PC-9 (cell line): ENCODE measurements around the gene ZER1. TPM values are rescaled to one million over a fixed set of nuclear protein-coding genes. Genes with fewer than 3 reads are reported as not detected.

Experiments
- BruUV-seq: library from RNA; stranded (reverse); fragments of 400-500 nt; replicated peaks from 2 replicates; lab custom pipeline; 2021; lab: Mats Ljungman, UMichigan
- CTCF ChIA-PET: fragments of 300-600 bp; sonication (Branson Sonifier 250); formaldehyde crosslinking; loops from one replicate; lab custom pipeline; 2022; ENCODE audit warnings: antibody characterized with exemption; lab: Charles Lee
- POLR2A ChIA-PET: fragments of 300-600 bp; sonication (Branson Sonifier 250); formaldehyde crosslinking; loops from one replicate; lab custom pipeline; 2022; ENCODE audit warnings: antibody characterized with exemption; ENCODE audit not compliant: unreplicated experiment; lab: Charles Lee
- DNase-seq, 2 experiments: peaks; one replicate each; pipeline versions ENCODE4 v3.0.0 to v3.0.0-alpha.2; 2015 to 2022; ENCODE audit warnings: mixed read lengths in 1 of 2
- H2AFZ ChIP-seq: fragments of 200-600 bp; sonication (generic); 2 replicates; pipeline ENCODE4 v1.8.1; 2017; ENCODE audit warnings: antibody characterized with exemption
- H3F3A ChIP-seq: fragments of 200-600 bp; sonication (generic); 2 replicates; pipeline ENCODE4 v1.8.1; 2017; ENCODE audit warnings: antibody characterized with exemption, mild to moderate bottlenecking, low read depth; ENCODE audit not compliant: insufficient read depth
- H3K27ac ChIP-seq: fragments of 200-600 bp; sonication (generic); 2 replicates; pipeline ENCODE4 v1.6.1; 2016; ENCODE audit warnings: mixed run types
- H3K27me3 ChIP-seq: fragments of 200-600 bp; sonication (generic); 2 replicates; pipeline ENCODE4 v1.6.1; 2016; ENCODE audit warnings: low read depth, mixed run types; ENCODE audit not compliant: insufficient read depth
- H3K36me3 ChIP-seq: fragments of 200-600 bp; sonication (generic); 2 replicates; pipeline ENCODE4 v1.6.1; 2016; ENCODE audit warnings: low read depth, mixed run types
- H3K4me1 ChIP-seq: fragments of 200-600 bp; sonication (generic); replicated peaks from 2 replicates; pipeline ENCODE4 v1.6.1; 2016; ENCODE audit warnings: mixed run types; ENCODE audit not compliant: insufficient read depth
- H3K4me2 ChIP-seq: fragments of 200-600 bp; sonication (generic); 2 replicates; pipeline ENCODE4 v1.6.1; 2017; ENCODE audit warnings: mixed run types
- H3K4me3 ChIP-seq: fragments of 200-600 bp; sonication (generic); 2 replicates; pipeline ENCODE4 v1.6.1; 2016; ENCODE audit warnings: mixed run types
- H3K79me2 ChIP-seq: fragments of 200-600 bp; sonication (generic); 2 replicates; pipeline ENCODE4 v1.6.1; 2017; ENCODE audit warnings: low read depth, mixed run types
- H3K9me2 ChIP-seq: fragments of 200-600 bp; sonication (generic); 2 replicates; pipeline ENCODE4 v1.8.1; 2017; ENCODE audit warnings: mild to moderate bottlenecking; ENCODE audit not compliant: insufficient read depth
- H3K9me3 ChIP-seq: fragments of 200-600 bp; sonication (generic); 2 replicates; pipeline ENCODE4 v1.8.1; 2016; ENCODE audit warnings: low read depth; ENCODE audit not compliant: insufficient read depth
- H4K20me1 ChIP-seq: fragments of 200-600 bp; sonication (generic); 2 replicates; pipeline ENCODE4 v1.8.1; 2017; ENCODE audit not compliant: insufficient read depth
- CTCF ChIP-seq: fragments of 200-600 bp; sonication (generic); conservative IDR thresholded peaks from 2 replicates; pipeline ENCODE4 v1.6.1; 2017; ENCODE audit warnings: mixed run types, antibody characterized with exemption, mild to moderate bottlenecking, moderate library complexity
- EZH2 ChIP-seq: fragments of 200-600 bp; sonication (generic); IDR thresholded peaks from 2 replicates; pipeline ENCODE4 v1.8.0; 2017; ENCODE audit warnings: antibody characterized with exemption, low read depth
- intact Hi-C: fragments of 100-400 bp; cut with micrococcal nuclease; formaldehyde crosslinking; loops from one replicate; pipeline ENCODE4 v1.10.0; 2022; ENCODE audit not compliant: unreplicated experiment
- total RNA-seq: library from RNA; stranded (reverse); gene quantifications from 2 replicates; pipeline ENCODE4 v1.2.3, GENCODE V29; 2021

The ZER1 gene
- total RNA-seq, 1 experiment from 2014 or later = 65.2 TPM

DNA sequence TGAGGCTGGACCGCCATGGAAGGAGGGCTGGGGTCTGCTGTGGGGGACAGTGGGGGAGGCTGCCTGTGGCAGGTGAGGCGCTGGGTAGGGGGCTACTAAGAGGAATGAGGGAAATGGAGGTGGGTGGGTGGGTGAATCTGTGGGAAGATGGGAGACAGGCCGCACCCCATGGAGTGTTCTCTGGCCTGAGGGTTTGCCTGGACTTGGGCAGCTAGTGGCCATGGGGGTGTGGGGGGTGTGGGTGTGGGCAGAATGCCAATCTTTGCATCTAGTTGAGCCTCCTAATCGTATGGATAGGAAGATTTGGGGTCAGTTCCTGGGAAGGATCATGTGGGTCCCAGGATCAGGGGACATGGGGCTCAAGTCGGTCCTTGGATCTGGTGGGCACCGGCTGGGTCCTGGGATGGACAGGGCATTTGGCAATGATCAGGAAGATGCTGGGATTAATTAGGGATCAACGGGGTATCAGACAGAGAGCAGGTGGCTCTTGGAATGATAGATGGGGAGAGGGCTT lies 48.3 kb downstream of the ZER1 start:
- H3K9me3 ChIP-seq = no peaks in the 10 kb centered on the region
- POLR2A ChIA-PET = interaction anchor here (0.6 to 1.1 kb wide), 3 partner anchors 48 to 546 kb away, joined by 3 to 5 read pairs (median 4); no protein-coding TSS in a partner anchor
- no peak for DNase-seq
- peaks cover 19% of the 10 kb centered on the region; the same call in 1 of the 2 replicates for H3F3A ChIP-seq
- no peaks in the 10 kb centered on the region for H3K9me2 ChIP-seq
- no peaks in the 10 kb centered on the region for H3K27me3 ChIP-seq
- TSS peak; percentile 31 for BruUV-seq
- H2AFZ ChIP-seq = peak overlapping the region; percentile 89
- H3K27ac ChIP-seq = no peak overlapping the region
- H3K4me3 ChIP-seq = peak overlapping the region; percentile 80
- H3K79me2 ChIP-seq = no peaks in the 10 kb centered on the region
- intact Hi-C loops = loop anchor here (10.0 kb wide), 1 partner anchor 91 kb away; the partner anchor contains the start of gene ENDOG
- peak overlapping the region; percentile 67 for H3K4me2 ChIP-seq
- CTCF ChIA-PET = interaction anchor here (1.3 kb wide), 1 partner anchor 94 kb away, joined by 6 read pairs; the partner anchor contains the start of gene ENDOG
- no peaks in the 10 kb centered on the region for H3K36me3 ChIP-seq
- no peaks in the 10 kb centered on the region; the same call in 1 of the 2 replicates for H4K20me1 ChIP-seq
- TF ChIP-seq EZH2 = no peak
- no peak for TF ChIP-seq CTCF
- H3K4me1 ChIP-seq = no peaks in the 10 kb centered on the region

DNA sequence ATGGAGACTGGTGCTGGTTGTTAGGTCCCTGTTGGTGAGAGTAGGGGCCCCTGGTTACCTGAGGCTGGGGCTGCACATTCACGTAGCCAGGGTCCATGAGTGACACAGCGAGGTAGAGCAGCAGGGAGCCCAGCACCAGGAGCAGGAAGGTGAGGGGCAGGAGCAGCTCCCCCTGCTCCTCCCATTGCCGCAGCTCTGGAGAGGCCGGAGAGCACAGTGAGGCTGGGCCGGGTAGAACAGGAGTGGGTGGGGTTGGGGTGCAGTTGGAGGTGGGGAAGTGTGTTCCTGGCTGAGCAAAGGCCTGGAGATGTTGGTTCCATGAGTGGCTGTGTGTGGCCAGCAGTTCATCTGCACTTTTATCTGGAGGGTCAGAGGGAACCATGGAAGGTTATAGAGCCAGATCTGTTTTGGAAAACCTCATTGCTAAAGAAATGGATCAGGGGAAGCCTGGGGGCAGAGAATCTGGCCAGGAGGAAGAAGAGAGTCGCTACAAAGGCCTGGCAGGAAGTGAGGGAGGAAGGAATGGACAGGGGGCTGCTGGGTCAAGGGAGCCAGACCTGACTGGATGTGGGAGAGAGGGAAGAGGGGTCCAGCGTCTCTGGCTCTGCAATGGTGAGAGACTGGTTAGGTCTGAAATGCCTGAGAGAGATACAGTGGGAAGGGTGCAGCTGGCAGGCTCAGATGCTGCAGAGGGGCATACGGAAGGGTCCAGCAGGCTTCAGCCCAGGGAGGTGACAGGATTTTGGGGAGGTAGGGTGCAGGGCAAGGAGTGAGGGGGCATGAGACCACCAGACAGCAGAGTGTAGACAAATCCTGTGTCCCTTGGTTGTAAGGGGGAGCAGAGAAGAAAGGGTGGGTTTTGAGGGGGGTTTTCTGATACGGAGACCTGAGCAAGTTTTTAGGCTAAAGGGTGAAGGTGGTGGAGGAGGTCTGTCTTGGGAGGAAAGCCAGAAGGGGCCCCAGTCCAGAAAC lies 49.1 kb downstream of the ZER1 start:
- TF ChIP-seq CTCF = no peak
- no peak for TF ChIP-seq EZH2
- ChIA-PET POLR2A (no interaction called here), CTCF (no interaction called here)
- no TSS peak for BruUV-seq
- Histone ChIP-seq H2AFZ (no peak overlapping the region), H3K27ac (no peak overlapping the region), H3F3A (peaks cover 19% of the 10 kb centered on the region; the same call in 1 of the 2 replicates), H3K9me3 (no peaks in the 10 kb centered on the region), H3K4me1 (no peaks in the 10 kb centered on the region), H3K36me3 (no peaks in the 10 kb centered on the region), H3K79me2 (no peaks in the 10 kb centered on the region), H4K20me1 (no peaks in the 10 kb centered on the region; the same call in 1 of the 2 replicates), H3K4me2 (peak overlapping the region; percentile 67), H3K9me2 (no peaks in the 10 kb centered on the region), H3K4me3 (peak overlapping the region; percentile 80; the same call in 1 of the 2 replicates), H3K27me3 (no peaks in the 10 kb centered on the region)
- DNase-seq = no peak
- intact Hi-C loops = loop anchor here (10.0 kb wide), 1 partner anchor 92 kb away; the partner anchor contains the start of gene ENDOG

DNA sequence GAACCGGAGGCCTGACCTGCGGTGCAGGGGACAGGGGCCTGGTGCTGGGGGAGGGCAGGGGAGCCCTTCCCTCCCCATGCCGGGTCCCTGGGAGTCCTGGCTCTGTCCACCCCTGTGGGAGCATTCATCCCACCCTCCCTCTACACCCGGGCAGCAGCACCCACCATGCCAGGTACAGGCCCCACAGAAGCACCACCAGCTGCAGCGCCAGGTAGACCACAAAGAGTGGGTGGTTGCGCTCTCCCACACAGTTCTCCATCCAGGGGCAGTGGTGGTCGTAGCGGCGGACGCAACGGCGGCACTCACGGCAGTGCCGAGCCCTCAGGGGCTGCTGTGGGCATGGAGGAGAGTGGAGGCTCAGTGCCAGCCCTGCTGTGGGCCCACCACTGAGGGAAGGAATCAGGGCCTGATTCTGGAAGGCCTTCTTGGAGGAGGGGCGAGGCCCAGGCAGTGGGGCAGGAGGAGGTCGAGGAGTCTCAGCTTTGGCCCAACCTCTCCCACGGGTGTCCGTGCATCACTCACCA lies 50.2 kb downstream of the ZER1 start:
- Histone ChIP-seq H2AFZ (no peak overlapping the region), H3K4me1 (peaks cover 3% of the 10 kb centered on the region; the same call in 1 of the 2 replicates), H3K4me3 (no peak overlapping the region), H4K20me1 (no peaks in the 10 kb centered on the region; the same call in 1 of the 2 replicates), H3K27me3 (no peaks in the 10 kb centered on the region), H3F3A (peaks cover 19% of the 10 kb centered on the region; the same call in 1 of the 2 replicates), H3K27ac (no peak overlapping the region), H3K36me3 (no peaks in the 10 kb centered on the region), H3K9me2 (no peaks in the 10 kb centered on the region), H3K9me3 (no peaks in the 10 kb centered on the region), H3K4me2 (no peak overlapping the region), H3K79me2 (no peaks in the 10 kb centered on the region)
- intact Hi-C loops = loop anchor here (10.0 kb wide), 1 partner anchor 93 kb away; the partner anchor contains the start of gene ENDOG
- BruUV-seq = no TSS peak
- ChIA-PET CTCF (interaction anchor here (0.6 kb wide), 1 partner anchor 67 kb away, joined by 8 read pairs; no protein-coding TSS in a partner anchor), POLR2A (no interaction called here)
- TF ChIP-seq EZH2 = no peak
- TF ChIP-seq CTCF = no peak
- no peak for DNase-seq
